Brain pericyte (primary cell): Measurements from ENCODE around the gene ABCC2.
"Not testable (repeated sequence)": the region's sequence is repeated elsewhere in the genome, so short reads cannot be mapped to it uniquely, and the experiment has no call there.

Experiments
- DNase-seq: peaks from one replicate; pipeline ENCODE4 v3.0.0-alpha.2; 2012; ENCODE audit warnings: low read depth, low spot score

ABCC2 gene

GRCh38 chr10:99808270-99808669 lies 25.8 kb downstream of the ABCC2 start:
- DNase-seq = no peak

GRCh38 chr10:99809481-99809880 lies 27.0 kb downstream of the ABCC2 start:
- no peak for DNase-seq

- DNase-seq = no peak
Measured at GRCh38 chr10:99809931-99810615, 27.6 kb downstream of the ABCC2 start.

GRCh38 chr10:99812177-99812576 lies 29.7 kb downstream of the ABCC2 start:
- no peak for DNase-seq

- DNase-seq = no peak
Measured at GRCh38 chr10:99814143-99814542, 31.7 kb downstream of the ABCC2 start.

- DNase-seq = no peak
Measured at GRCh38 chr10:99815621-99816020, 33.2 kb downstream of the ABCC2 start.

GRCh38 chr10:99827936-99828335 lies 45.5 kb downstream of the ABCC2 start:
- DNase-seq = no peak

- DNase-seq = no peak
Measured at GRCh38 chr10:99828464-99828863, 46.0 kb downstream of the ABCC2 start.

GRCh38 chr10:99832439-99832838 lies 50.0 kb downstream of the ABCC2 start:
- no peak for DNase-seq

GRCh38 chr10:99834410-99834809 lies 52.0 kb downstream of the ABCC2 start:
- DNase-seq = no peak

GRCh38 chr10:99835947-99836346 lies 53.5 kb downstream of the ABCC2 start:
- DNase-seq = no peak

GRCh38 chr10:99836711-99837110 lies 54.3 kb downstream of the ABCC2 start:
- no peak for DNase-seq

GRCh38 chr10:99840859-99841258 lies 58.4 kb downstream of the ABCC2 start:
- not testable (repeated sequence) for DNase-seq

- no peak for DNase-seq
Measured at GRCh38 chr10:99841746-99842145, 59.3 kb downstream of the ABCC2 start.

GRCh38 chr10:99843310-99843709 lies 60.9 kb downstream of the ABCC2 start:
- DNase-seq = no peak

- DNase-seq = no peak
Measured at GRCh38 chr10:99844433-99844955, 62.1 kb downstream of the ABCC2 start.

- peak; percentile 78 for DNase-seq
Measured at GRCh38 chr10:99845837-99846382, 63.5 kb downstream of the ABCC2 start.

- DNase-seq = no peak
Measured at GRCh38 chr10:99849057-99849456, 66.6 kb downstream of the ABCC2 start.

GRCh38 chr10:99849536-99849935 lies 67.1 kb downstream of the ABCC2 start:
- DNase-seq = no peak

- DNase-seq = no peak
Measured at GRCh38 chr10:99850021-99850766, 67.8 kb downstream of the ABCC2 start.

- DNase-seq = no peak
Measured at GRCh38 chr10:99850767-99851340, 68.4 kb downstream of the ABCC2 start.

GRCh38 chr10:99851825-99852224 lies 69.4 kb downstream of the ABCC2 start:
- DNase-seq = no peak
